Breast epithelium (tissue), 3 donors: Measurements from ENCODE around the gene PRPSAP2.

Experiments
- CTCF ChIP-seq, 3 donors: fragments of 450-650 bp; IDR thresholded peaks; one replicate each; pipeline ENCODE4 v1.5.1; 2016 to 2017; ENCODE audit warnings: antibody characterized with exemption in 3 of 3, mild to moderate bottlenecking in 3 of 3, moderate library complexity in 3 of 3
- POLR2A ChIP-seq: fragments of 450-650 bp; IDR thresholded peaks from one replicate; pipeline ENCODE4 v1.6.1; 2016; ENCODE audit warnings: antibody characterized with exemption, mild to moderate bottlenecking, moderate library complexity
- POLR2AphosphoS5 ChIP-seq, 3 donors: sonication (generic); formaldehyde crosslinking; IDR thresholded peaks; one replicate each; pipeline ENCODE4 v1.6.1; 2017; ENCODE audit warnings: antibody characterized with exemption in 3 of 3

DNA sequence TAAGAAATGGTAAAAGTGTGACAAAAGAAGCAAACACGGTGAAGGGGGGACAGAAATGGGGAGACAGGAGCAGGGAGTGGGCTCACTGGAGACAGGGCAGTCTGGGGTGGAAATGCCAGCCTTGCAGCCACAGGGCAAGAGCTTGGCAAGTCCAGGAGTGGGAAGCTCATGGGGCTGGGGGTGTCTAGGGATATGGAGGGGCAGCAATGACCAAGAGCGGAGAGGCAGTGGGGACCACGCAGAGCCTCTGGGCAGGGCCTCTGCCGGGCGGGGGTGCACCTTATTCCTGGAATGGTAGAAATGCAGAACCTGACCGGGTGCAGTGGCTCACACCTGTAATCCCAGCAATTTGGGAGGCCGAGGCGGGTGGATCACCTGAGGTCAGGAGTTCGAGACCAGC is 106.6 kb downstream of the PRPSAP2 start:
- TF ChIP-seq CTCF (IDR thresholded peaks at IDR 0.05) (no peak), POLR2A (no peak), POLR2AphosphoS5 (IDR thresholded peaks at IDR 0.05) (no peak)
